ENCODE measurements around the gene CNN3. TPM values are rescaled to one million over a fixed set of nuclear protein-coding genes. Genes with fewer than 3 reads are reported as not detected.
"Not testable (repeated sequence)": the region's sequence is repeated elsewhere in the genome, so short reads cannot be mapped to it uniquely, and the experiment has no call there.

The CNN3 gene
- total RNA-seq, 2 donors from 2014 or later = 82.2 to 124 TPM

DNA sequence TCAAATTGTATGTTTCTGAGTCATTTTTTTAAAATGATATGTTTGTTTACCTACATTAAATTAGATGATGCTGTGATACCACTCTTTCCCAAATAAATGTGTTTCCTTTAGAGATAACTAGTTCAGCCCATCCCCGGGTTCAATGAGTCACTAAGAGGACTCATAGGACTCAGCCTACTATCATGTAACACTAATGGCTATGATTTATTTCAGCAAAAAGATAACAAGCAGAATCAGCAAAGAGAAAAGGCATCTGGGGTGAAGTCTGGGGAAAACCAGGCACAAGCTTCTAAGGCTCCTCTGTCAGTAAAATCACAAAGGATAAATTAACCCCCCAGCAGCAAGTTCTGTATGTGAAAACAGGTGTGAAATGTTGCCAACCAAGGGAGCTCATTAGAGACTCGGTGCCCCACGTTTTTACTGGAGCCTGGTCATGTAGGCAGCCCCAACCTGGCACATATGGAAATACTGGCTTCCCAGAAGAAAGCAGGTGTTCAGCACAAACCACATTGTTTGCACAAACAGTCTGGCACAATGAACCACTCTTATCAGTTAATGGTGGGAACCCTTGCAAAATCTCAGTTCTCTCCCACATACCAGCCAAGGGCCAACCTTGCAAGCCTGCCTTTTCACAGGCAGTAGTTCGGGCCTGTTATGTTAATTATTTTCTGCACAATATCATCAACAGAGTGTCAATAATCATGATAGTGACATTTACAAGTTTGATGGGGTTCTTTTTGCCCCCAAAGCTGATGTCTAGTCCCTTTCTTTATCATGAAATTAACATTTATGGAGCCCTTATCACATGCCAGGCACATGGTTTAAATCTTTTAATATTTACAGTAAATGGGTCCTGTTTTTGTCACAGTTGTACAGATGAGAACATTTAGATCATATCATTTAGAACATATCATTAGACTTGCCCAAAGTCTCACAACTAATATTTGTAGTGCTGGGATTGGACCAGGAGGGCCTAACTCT is 23.1 kb upstream of the CNN3 start:
- Histone ChIP-seq H3K9me3 (no peaks in the 10 kb centered on the region), H3K4me3 (no peak overlapping the region), H3K4me1 (peaks cover 0 to 35% of the 10 kb centered on the region in 2 donors), H3K36me3 (no peaks in the 10 kb centered on the region), H3K27me3 (no peaks in the 10 kb centered on the region), H3K27ac (no peak overlapping the region)
- TF ChIP-seq, protein P1, sequence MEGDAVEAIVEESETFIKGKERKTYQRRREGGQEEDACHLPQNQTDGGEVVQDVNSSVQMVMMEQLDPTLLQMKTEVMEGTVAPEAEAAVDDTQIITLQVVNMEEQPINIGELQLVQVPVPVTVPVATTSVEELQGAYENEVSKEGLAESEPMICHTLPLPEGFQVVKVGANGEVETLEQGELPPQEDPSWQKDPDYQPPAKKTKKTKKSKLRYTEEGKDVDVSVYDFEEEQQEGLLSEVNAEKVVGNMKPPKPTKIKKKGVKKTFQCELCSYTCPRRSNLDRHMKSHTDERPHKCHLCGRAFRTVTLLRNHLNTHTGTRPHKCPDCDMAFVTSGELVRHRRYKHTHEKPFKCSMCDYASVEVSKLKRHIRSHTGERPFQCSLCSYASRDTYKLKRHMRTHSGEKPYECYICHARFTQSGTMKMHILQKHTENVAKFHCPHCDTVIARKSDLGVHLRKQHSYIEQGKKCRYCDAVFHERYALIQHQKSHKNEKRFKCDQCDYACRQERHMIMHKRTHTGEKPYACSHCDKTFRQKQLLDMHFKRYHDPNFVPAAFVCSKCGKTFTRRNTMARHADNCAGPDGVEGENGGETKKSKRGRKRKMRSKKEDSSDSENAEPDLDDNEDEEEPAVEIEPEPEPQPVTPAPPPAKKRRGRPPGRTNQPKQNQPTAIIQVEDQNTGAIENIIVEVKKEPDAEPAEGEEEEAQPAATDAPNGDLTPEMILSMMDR (IDR thresholded peaks at IDR 0.05) = no peak
- no peak for DNase-seq (ENCODE audit: low spot score)

DNA sequence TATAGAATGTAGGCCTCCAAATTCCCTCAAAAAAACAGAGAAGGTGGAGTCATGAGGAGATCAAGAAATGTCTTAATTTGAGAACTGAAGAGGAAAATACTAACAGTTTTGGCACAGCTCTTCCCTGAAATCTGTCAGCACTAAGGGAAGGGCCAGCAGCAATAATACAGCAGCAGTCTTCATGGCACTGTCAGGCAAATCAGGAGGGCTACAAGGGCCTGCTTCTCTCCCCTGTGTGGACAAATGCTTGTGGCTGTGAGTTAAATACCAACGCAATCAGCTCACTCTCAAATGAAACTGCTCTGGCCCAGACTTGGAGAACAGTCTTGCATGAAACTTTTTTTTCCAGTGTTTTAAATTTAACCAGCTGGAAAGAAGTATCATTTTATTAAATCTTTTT is 20.5 kb upstream of the CNN3 start:
- TF ChIP-seq, protein P1 (IDR thresholded peaks at IDR 0.05) = no peak
- no peak for DNase-seq (ENCODE audit: low spot score)
- Histone ChIP-seq H3K4me1 (peaks cover 0 to 20% of the 10 kb centered on the region in 2 donors), H3K27me3 (no peaks in the 10 kb centered on the region), H3K36me3 (no peaks in the 10 kb centered on the region), H3K4me3 (no peak overlapping the region), H3K27ac (peak overlapping the region; percentile 49 to 60), H3K9me3 (no peaks in the 10 kb centered on the region)

DNA sequence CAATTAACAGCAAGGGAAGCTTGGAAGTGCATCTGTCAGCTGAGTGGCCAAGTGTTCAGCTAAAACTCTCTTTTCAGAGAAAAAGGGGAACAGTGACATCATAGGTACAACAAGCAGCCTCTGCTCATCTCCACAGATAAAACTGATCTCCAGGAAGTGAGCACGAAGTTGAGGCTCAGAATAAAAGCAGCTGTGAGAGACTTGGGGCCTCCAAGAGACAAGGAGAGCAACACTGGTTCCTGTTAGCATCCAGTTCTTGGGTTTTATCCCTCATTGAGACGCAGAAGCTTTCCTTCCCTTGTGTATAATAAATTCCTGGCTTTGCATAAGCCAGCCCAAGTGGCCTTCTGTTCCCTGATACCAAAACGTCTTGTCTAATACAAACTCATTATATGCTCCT is 20.0 kb upstream of the CNN3 start:
- Histone ChIP-seq H3K36me3 (no peaks in the 10 kb centered on the region), H3K27me3 (no peaks in the 10 kb centered on the region), H3K9me3 (no peaks in the 10 kb centered on the region), H3K4me3 (no peak overlapping the region), H3K27ac (peak overlapping the region; percentile 49 to 60), H3K4me1 (peaks cover 0 to 20% of the 10 kb centered on the region in 2 donors)
- TF ChIP-seq, protein P1 (IDR thresholded peaks at IDR 0.05) = no peak
- no peak for DNase-seq (ENCODE audit: low spot score)

DNA sequence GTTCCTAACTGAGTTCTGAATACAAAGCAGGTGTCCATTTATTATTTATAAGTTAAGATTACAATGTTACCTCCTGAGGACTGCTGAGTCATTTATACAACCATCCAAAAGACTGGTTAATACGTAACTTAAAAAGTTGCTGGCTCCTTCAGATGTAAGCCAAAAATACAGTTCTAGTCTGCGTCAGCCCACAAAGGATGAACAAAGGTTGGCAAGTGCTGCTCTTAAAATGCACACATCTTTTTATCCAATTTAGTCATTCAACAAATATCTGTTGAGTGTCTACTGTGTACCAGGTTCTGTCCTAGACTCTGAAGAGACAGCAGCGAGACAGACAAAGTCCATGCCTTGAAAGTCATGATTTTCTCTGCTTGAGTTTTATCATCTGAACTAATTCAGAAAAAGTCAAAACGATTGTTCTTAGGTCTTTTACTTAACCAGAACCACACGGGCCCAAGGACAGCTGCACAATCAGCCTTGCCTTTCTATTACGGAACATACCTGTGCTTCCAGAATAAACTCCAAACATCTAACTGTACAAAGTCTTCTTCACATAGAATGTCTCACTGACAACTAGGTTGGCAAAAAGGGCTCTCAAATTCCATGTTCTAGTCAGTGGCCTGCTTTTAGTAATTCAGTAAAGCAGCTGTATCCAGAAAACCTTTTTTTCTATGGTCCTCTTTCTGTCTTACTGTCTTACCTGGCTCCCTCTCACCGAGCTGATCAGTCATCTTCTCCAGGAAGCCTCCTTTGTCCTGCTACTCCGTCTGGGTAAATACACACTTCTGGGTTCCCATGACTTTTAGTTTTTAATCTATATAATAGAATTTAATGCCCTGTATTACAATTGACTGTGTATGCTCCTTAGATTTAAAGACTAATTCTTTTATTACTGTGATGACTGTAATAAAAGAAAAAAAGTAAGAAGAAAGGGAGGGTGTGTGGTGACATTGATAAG is 15.5 kb upstream of the CNN3 start:
- TF ChIP-seq, protein P1 (IDR thresholded peaks at IDR 0.05) = no peak
- Histone ChIP-seq H3K4me3 (no peak overlapping the region), H3K9me3 (no peaks in the 10 kb centered on the region), H3K4me1 (peaks cover 0 to 21% of the 10 kb centered on the region in 2 donors), H3K27me3 (no peaks in the 10 kb centered on the region), H3K27ac (no peak overlapping the region), H3K36me3 (no peaks in the 10 kb centered on the region)
- DNase-seq (ENCODE audit: low spot score) = no peak

DNA sequence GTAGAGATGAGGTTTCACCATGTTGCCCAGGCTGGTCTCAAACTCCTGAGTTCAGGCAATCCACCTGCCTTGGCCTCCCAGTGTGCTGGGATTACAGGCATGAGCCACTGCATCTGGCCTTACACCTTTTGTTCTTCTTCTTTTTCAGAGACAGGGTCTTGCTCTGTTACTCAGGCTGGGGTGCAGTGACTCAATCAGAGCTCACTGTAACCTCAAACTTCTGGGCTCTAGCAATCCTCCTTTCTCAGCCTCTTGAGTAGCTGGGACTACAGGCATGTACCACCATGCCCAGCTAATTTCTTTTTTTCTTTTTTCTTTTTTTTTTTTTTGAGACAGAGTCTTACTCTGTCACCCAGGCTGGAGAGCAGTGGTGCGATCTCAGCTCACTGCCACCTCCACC is 14.6 kb upstream of the CNN3 start:
- peaks cover 0 to 21% of the 10 kb centered on the region in 2 donors for H3K4me1 ChIP-seq
- H3K9me3 ChIP-seq; H3K4me3 ChIP-seq; H3K27ac ChIP-seq; DNase-seq (ENCODE audit: low spot score); H3K27me3 ChIP-seq; H3K36me3 ChIP-seq: not testable (repeated sequence)

DNA sequence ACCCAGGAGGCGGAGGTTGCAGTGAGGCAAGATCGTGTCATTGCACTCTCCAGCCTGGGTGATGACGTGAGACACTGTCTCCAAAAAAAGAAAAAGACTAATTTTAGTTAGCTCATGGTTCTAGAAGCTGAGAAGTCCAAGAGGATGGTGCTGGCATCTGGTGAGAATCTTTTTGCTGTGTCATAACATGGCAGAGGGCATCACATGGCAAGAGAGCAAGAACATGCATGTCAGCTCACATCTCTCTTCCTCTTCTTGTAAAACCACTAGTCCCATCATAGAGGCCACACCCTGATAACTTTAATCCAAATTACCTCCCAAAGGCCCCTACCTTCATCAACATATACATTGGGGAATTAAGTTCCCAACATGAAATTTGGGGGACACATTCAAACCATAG is 13.8 kb upstream of the CNN3 start:
- TF ChIP-seq, protein P1 (IDR thresholded peaks at IDR 0.05) = no peak
- no peaks in the 10 kb centered on the region for H3K36me3 ChIP-seq

More for the DNA sequence above, 13.8 kb upstream of the CNN3 start:
- Histone ChIP-seq H3K27ac (no peak overlapping the region), H3K4me1 (peaks cover 0 to 29% of the 10 kb centered on the region in 2 donors), H3K4me3 (no peak overlapping the region), H3K27me3 (no peaks in the 10 kb centered on the region), H3K9me3 (no peaks in the 10 kb centered on the region)
- no peak for DNase-seq (ENCODE audit: low spot score)
